Glutamatergic neuron (in vitro differentiated cells): ENCODE data around the gene SMCO3. TPM values are rescaled to one million over a fixed set of nuclear protein-coding genes. Genes with fewer than 3 reads are reported as not detected.

ENCODE experiments used
- DNase-seq: peaks from one replicate; pipeline ENCODE4 v3.0.0; 2022
- H3K27ac Mint-ChIP-seq: one replicate; pipeline ENCODE4 v1.8.0; 2020; ENCODE audit warnings: mild to moderate bottlenecking, mixed read lengths, inconsistent platforms; ENCODE audit not compliant: unreplicated experiment
- H3K27me3 Mint-ChIP-seq: one replicate; pipeline ENCODE4 v1.8.0; 2020; ENCODE audit warnings: mild to moderate bottlenecking, moderate library complexity, mixed read lengths, inconsistent platforms; ENCODE audit not compliant: unreplicated experiment
- H3K36me3 Mint-ChIP-seq: one replicate; pipeline ENCODE4 v1.8.0; 2020; ENCODE audit warnings: mild to moderate bottlenecking, mixed read lengths, inconsistent platforms; ENCODE audit not compliant: unreplicated experiment
- H3K4me1 Mint-ChIP-seq: one replicate; pipeline ENCODE4 v1.8.0; 2020; ENCODE audit warnings: mild to moderate bottlenecking, low read depth, mixed read lengths, inconsistent platforms; ENCODE audit not compliant: unreplicated experiment
- H3K4me3 Mint-ChIP-seq: one replicate; pipeline ENCODE4 v1.8.0; 2020; ENCODE audit warnings: mild to moderate bottlenecking, mixed read lengths, inconsistent platforms; ENCODE audit not compliant: unreplicated experiment
- H3K9me3 Mint-ChIP-seq: one replicate; pipeline ENCODE4 v1.8.0; 2020; ENCODE audit warnings: mild to moderate bottlenecking, moderate library complexity, mixed read lengths, inconsistent platforms; ENCODE audit not compliant: unreplicated experiment
- total RNA-seq: library from RNA; stranded (reverse); fragmentation: NEBNext Ultra II Directional; extraction: Animal tissue kit (Norgen Biotek cat#: 25700); gene quantifications from one replicate; pipeline ENCODE4 v1.2.1, GENCODE V29; 2021; ENCODE audit not compliant: unreplicated experiment
- TF ChIP-seq, protein P1 (sequence below): fragments of 200-600 bp; sonication (generic); IDR thresholded peaks from one replicate; pipeline ENCODE4 v1.5.0; 2021; ENCODE audit not compliant: partially characterized antibody, unreplicated experiment

SMCO3 gene
- total RNA-seq, 1 donor from 2014 or later: not detected

DNA sequence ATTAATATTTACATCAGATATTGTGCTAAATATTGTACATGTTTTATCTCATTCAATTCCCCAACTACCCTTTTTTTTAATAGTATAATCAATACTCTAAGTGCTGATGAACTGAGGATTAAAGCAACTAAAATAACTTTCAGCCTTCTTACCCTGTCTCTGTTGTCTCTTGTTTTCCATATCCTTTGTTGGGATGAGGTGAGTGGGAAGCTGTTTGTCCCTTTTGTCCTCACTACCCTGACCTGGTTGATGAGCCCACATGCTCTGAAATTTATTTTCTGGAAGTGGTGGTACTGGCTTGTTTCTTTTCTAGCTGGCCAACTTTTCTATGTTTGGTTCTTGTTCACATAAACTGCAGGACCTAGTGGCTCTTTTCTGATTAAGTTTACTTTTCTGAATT is 38.9 kb upstream of the SMCO3 start:
- TF ChIP-seq, protein P1, sequence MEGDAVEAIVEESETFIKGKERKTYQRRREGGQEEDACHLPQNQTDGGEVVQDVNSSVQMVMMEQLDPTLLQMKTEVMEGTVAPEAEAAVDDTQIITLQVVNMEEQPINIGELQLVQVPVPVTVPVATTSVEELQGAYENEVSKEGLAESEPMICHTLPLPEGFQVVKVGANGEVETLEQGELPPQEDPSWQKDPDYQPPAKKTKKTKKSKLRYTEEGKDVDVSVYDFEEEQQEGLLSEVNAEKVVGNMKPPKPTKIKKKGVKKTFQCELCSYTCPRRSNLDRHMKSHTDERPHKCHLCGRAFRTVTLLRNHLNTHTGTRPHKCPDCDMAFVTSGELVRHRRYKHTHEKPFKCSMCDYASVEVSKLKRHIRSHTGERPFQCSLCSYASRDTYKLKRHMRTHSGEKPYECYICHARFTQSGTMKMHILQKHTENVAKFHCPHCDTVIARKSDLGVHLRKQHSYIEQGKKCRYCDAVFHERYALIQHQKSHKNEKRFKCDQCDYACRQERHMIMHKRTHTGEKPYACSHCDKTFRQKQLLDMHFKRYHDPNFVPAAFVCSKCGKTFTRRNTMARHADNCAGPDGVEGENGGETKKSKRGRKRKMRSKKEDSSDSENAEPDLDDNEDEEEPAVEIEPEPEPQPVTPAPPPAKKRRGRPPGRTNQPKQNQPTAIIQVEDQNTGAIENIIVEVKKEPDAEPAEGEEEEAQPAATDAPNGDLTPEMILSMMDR: no peak
- H3K9me3 Mint-ChIP-seq: no peaks in the 10 kb centered on the region
- H3K4me3 Mint-ChIP-seq: no peak overlapping the region
- no peaks in the 10 kb centered on the region for H3K4me1 Mint-ChIP-seq
- DNase-seq: no peak
- no peaks in the 10 kb centered on the region for H3K36me3 Mint-ChIP-seq
- no peaks in the 10 kb centered on the region for H3K27me3 Mint-ChIP-seq
- no peak overlapping the region for H3K27ac Mint-ChIP-seq

DNA sequence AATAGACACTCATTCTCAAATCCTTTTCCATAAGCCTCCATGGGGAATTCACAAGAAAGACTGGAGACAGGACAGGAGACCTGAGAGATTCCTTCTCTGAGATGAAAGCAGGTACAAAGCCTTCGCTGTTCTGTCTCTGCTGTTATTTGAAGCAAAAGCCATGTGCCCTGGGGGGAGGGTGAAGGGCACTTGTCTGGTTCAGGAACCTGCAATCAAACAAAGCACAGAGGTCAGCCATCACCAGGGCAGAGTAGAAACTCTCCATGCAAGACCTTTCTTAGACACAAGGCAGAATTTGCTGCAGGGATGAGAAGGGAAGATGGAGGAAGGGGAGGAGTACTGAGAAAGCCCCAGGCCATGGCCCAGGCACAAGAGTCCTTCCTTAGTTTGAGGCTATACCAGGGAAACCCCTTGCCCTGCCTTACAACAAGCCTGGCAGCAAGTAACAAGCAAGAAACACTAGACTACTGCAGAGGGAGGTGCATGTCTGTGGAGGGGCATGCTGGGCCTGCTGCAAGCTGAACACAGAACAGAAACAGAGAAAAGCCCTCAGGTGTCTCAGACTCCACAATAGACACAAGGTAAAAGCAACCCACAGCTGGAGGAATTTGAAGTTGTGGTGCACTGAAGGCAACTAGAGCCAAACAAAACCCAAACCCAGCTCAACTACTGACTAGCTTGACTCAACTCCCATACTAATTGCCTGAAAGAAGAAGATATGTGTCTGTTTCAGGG is 37.1 kb upstream of the SMCO3 start:
- DNase-seq: no peak
- no peak overlapping the region for H3K4me3 Mint-ChIP-seq
- no peak overlapping the region for H3K27ac Mint-ChIP-seq

DNA sequence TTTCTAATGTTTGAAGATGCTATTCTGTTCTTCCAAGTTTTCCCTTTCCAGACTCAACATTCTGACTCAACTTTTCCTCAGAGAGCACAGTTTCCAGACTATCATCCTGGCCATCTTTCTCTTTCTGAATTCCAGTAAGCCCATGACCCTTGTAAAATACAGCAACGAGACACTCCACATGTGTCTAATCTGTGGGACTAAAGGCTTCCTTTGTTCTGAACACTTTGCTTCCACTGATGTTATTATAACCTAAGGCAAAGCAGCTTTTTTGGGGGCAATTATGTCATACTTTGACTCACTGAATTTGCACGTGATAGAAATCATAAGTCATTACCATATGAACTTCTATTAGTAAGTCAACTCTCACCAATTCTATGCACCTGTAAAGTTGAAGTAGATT is 35.7 kb upstream of the SMCO3 start:
- Mint-ChIP-seq H3K4me1 (no peaks in the 10 kb centered on the region), H3K4me3 (no peak overlapping the region), H3K9me3 (no peaks in the 10 kb centered on the region), H3K36me3 (no peaks in the 10 kb centered on the region), H3K27me3 (no peaks in the 10 kb centered on the region), H3K27ac (no peak overlapping the region)
- TF ChIP-seq, protein P1: no peak
- DNase-seq: no peak

More for the DNA sequence above, 37.1 kb upstream of the SMCO3 start:
- TF ChIP-seq, protein P1: no peak
- H3K4me1 Mint-ChIP-seq: no peaks in the 10 kb centered on the region
- no peaks in the 10 kb centered on the region for H3K9me3 Mint-ChIP-seq
- no peaks in the 10 kb centered on the region for H3K27me3 Mint-ChIP-seq
- no peaks in the 10 kb centered on the region for H3K36me3 Mint-ChIP-seq

DNA sequence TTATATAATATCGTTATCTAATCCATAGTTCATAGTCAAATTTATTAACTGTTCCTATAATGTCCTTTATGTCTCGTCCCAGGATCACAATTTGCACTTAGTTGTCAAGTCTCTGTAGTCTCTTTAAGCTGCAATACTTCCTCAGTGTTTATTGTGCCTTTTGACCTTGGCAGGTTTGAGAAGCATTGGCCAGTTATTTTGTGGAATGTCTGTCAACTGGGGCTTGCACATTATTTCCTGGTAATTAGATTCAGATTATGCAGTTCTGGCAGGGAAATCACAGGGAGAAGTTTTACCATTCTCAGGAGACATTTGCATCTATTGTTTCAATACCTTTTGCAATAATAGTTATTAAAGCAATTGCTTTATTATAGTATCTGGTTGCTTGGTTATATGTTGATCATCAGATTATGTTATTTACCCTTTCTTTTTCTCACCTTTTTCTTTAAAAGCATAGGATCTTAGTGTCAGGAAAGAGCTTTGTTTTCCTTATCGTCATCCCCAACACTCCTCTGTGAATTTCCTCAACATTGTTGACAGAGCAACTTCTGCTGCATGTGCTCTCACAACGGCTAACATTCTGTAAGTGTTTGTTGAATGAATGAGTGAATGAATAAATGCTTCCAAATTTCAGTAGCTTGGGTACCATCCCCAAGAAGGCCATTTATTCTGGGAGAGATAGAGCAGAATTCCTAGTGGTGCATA is 33.0 kb upstream of the SMCO3 start:
- Mint-ChIP-seq H3K9me3 (no peaks in the 10 kb centered on the region), H3K27ac (no peak overlapping the region), H3K36me3 (no peaks in the 10 kb centered on the region), H3K27me3 (peaks cover 1% of the 10 kb centered on the region), H3K4me1 (no peaks in the 10 kb centered on the region), H3K4me3 (no peak overlapping the region)
- no peak for DNase-seq
- TF ChIP-seq, protein P1: no peak

DNA sequence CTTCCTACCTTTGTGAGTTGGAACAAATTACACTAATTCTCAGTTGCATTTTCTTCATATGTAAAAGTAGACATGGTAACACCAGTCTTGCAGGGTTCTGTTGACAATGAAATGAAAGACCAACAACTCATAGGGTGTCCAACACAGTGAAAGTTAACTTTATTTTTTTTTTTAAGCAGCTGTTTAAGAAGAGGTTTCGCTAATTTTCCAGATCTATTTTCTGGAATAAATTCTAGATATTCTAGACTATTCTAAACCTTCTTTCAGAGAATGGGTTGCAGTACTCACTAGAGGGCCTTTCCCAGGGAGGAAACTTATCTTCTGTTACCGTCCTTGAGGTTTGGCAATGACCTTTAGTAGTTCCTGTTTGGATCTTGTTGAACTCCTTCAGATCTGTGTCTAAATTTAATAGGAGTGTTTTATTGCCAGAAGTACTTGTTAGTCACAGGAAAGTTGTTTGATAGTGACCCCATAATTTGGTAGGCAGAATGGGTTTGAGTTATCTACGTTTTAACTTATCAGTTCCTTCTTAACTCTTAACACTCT is 32.1 kb upstream of the SMCO3 start:
- Mint-ChIP-seq H3K27ac (no peak overlapping the region), H3K36me3 (no peaks in the 10 kb centered on the region), H3K9me3 (no peaks in the 10 kb centered on the region), H3K4me3 (no peak overlapping the region), H3K27me3 (peaks cover 1% of the 10 kb centered on the region), H3K4me1 (no peaks in the 10 kb centered on the region)
- no peak for DNase-seq
- TF ChIP-seq, protein P1: no peak
